Measurements from ENCODE around the gene CPPED1.

DNA sequence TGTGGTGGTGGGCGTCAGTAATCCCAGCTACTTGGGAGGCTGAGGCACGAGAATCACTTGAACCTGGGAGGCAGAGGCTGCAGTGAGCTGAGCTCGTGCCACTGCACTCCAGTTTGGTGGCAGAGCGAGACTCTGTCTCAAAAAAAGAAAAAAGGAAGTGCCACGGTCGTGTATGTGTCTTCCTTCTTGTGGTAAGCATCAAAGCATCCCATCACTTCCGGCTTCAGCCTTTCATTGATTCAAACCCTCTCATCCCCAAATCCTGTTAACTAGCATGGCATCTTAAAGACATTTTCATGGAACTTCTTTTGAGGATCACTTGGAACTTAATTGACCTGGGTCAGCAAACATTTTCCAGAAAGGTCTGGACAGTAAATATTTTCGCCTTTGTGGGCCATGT is 126.2 kb downstream of the CPPED1 start:
- no peak for TF ChIP-seq EP300 (IDR thresholded peaks at IDR 0.05)
- no peak for TF ChIP-seq CTCF (IDR thresholded peaks at IDR 0.05)
- no peak for TF ChIP-seq POLR2AphosphoS5 (IDR thresholded peaks at IDR 0.05)

Measured in stomach (tissue), 4 donors.